ENCODE measurements around the gene NR2F1.

NR2F1 gene

DNA sequence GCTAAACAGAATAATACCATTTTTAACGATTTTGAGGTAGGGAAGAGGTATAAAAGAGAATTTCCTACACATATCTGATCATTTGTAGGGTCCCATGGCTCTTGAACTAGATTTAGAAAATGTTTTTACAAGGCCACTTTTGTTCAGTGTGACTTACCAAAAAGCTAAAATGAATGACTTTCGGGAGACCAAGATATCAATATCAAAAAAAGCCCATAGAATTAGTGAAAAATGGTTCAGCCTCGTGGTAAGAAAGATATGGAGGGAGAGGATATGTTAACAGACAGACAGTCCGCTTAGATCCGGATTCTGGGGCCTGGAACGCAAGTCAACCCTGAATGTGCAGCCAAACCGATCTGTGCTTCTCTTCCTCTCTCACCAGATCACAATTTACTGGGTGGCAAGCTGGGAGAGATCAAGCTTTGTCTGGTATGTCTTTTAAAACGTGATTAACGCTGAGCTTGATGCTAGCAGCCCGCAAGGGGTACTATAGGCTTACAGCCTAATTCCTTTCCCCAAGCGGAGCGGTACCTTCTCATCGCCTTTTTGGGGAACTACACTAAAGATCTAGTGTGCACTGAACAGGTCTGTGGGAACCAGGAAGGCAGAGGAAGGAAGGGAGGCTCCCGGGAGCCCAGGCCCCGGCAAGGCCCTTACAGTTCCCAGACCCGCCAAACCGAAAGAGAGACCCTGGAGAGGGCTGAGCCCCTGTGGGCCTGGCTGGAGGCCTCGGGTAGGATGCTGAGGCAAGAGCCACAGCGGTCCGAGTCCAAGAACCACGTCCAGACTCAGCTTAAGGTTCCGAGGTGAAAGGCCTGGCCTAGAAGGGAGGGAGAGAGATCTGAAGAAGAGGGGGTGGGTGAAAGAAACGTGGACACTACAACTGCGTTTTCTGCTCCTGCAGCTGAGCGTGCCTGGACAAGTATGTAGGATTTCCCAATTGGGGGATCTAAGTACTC, 4.9 kb upstream of the NR2F1 start:
- DNase-seq, result no peak

GRCh38 chr5:93578813-93579691, 4.0 kb upstream of the NR2F1 start:
- DNase-seq, result no peak

- peak; percentile 50 for DNase-seq
These were observed 3.3 kb upstream of the NR2F1 start for GRCh38 chr5:93579692-93580062.

DNA sequence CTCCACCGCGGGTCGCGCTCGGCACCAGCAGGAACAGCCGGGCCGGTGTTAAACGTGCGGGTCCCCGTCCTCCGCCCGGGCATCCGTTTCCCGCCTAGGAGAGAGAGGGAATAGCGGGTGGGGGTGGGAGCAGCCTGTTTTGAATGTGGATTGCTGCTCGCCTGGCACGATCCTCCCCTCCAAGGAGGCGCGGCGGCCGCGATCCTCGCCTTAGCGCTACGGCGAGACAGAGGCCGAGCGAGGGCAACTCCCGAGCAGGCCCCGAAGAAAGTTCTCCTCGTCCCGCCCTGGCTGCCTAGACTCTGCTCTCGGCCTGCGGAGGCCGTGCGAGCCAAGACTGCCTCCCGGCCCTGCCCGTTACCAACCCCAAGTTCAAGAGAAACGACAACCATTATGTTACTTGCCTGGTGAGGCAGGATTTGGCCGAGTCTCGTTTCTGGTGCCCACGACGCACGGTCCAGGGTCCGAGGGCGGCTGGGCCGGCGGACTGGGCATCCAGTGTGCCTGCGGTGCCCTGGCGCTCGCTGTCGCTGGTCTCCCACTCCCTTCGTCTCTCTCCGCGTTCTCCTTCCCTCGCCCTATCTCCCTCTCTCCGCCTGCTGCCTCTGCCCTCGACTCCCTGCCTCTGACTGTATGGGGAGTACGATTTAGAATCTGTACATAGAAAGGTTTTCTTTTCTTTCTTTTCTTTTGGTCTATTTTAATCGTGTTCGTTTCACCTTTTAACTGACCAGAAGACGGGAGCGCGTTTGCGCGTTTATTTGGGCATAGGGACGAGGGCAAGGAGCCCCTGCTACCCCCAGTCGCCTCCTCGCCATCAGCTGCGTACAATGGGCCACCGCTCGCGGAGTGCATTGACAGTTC, 2.7 kb upstream of the NR2F1 start:
- peak; percentile 50 for DNase-seq

GRCh38 chr5:93580927-93581445, 2.0 kb upstream of the NR2F1 start, which contains the start of gene NR2F1-AS1:
Gene NR2F1-AS1, minus strand, starts transcription at chr5:93581219.
- peak; percentile 26 for DNase-seq

GRCh38 chr5:93582167-93582462, 907 bp upstream of the NR2F1 start:
- DNase-seq, result no peak

GRCh38 chr5:93583439-93583767, 381 bp downstream of the NR2F1 start:
- no peak for DNase-seq

GRCh38 chr5:93583768-93584595, 960 bp downstream of the NR2F1 start:
- DNase-seq, result peak; percentile 50

DNA sequence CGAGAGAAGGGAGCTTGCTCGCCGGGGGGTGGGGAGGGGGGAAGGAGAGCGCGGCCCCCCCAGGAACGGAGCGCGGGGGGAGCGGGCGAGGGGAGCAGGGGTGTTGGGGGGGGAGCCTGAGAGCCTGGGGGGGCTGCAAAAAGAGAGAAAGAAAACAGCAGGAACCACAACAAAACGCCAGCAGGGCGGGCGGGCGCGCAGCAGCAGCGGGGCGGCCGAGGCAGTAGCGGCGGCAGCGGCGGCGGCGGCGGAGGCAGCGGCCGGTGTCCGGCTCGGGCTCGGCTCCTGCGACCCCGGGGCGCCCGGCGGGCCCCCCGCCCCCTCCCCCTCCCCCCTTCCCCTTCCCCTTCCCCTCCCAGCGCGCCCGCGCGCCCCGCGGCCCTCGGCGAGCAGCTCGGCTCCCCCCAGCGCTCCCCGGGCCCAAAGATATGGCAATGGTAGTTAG, 1.6 kb downstream of the NR2F1 start:
- DNase-seq, result no peak

DNA sequence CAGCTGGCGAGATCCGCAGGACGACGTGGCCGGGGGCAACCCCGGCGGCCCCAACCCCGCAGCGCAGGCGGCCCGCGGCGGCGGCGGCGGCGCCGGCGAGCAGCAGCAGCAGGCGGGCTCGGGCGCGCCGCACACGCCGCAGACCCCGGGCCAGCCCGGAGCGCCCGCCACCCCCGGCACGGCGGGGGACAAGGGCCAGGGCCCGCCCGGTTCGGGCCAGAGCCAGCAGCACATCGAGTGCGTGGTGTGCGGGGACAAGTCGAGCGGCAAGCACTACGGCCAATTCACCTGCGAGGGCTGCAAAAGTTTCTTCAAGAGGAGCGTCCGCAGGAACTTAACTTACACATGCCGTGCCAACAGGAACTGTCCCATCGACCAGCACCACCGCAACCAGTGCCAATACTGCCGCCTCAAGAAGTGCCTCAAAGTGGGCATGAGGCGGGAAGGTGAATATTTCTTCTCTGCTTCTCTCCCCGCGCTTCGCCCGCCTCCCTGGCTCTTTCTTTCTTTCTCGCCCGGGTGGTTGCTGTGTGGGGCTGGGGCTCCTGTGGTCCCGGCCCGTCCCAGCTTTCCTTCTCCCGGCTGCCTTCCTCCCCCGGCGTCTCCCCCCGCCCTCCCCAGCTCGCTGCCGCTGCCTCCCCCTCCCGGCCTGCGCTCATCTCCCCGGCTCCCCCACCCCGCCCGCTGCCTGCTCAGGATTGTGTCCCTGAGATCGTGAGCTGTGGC, 2.2 kb downstream of the NR2F1 start:
- DNase-seq, result peak; percentile 21

- DNase-seq, result no peak
These were observed 2.9 kb downstream of the NR2F1 start for GRCh38 chr5:93585767-93586385.

- no peak for DNase-seq
These were observed 3.9 kb downstream of the NR2F1 start for GRCh38 chr5:93586736-93587596.

GRCh38 chr5:93587597-93588351, 4.8 kb downstream of the NR2F1 start:
- DNase-seq, result no peak

- no peak for DNase-seq
These were observed 5.5 kb downstream of the NR2F1 start for GRCh38 chr5:93588352-93589151.

DNA sequence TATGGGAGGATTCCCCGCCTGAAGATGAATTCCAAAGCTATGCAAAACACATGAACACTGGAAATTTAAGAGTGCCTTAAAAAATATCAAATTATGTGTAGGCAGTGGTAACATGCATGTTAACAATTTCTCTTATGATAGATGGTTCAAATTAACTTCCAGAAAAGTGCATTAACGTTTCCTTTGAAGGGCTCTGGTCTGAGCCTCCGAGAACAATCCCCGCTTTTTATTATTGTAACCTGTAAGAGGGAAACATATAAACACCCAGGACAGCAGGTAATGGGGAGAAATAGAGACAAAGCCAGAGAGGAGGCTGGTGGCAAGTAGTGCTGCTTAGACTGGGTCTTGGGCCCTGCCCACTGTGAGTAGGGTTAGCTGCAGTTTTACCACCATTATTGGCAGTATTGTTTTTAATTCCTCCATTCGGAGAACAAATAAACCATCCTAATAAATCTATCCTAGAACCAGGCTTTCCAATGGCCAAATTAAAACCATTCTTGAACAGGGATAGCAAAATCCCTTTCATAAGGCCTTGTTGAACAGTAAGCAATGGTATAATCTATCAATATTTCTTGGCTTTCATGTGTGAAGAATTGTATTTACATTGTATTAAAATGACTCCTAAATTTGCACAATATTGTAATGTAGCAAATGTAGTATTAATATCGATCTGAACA, 6.3 kb downstream of the NR2F1 start:
- DNase-seq, result no peak

GRCh38 chr5:93589829-93590215, 6.8 kb downstream of the NR2F1 start:
- no peak for DNase-seq

DNA sequence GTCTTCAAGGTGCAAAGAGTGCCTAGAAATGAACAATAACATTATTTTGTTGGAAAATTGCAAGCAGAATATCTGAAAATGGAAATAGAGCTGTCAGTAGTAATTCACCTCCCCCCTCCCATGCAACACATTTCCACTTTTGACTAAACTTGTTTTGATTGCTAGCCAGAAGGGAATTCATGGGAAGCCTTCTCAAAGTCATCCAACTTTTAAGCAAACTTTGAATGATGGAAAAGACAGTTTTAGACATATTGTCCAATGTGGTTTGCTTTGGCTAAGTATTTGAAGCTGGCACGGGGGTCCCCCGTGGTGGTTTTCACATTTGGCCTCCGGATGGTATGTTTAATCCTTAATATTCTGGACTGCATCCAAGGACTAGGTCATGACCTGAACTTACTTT, 7.5 kb downstream of the NR2F1 start:
- DNase-seq, result no peak
